ENCODE data around the gene TMEM150C. TPM values are rescaled to one million over a fixed set of nuclear protein-coding genes. Genes with fewer than 3 reads are reported as not detected.
"Not testable (repeated sequence)": the region's sequence is repeated elsewhere in the genome, so short reads cannot be mapped to it uniquely, and the experiment has no call there.

The TMEM150C gene
- total RNA-seq, 1 experiment from 2014 or later, result 1.9 TPM

- DNase-seq (ENCODE audit: low read depth), result not testable (repeated sequence)
Measured at GRCh38 chr4:82475931-82476330, 85.9 kb downstream of the TMEM150C start.

GRCh38 chr4:82473621-82474164, 88.1 kb downstream of the TMEM150C start:
- no peak for DNase-seq (ENCODE audit: low read depth)

GRCh38 chr4:82473080-82473479, 88.7 kb downstream of the TMEM150C start:
- peak; percentile 6 for DNase-seq (ENCODE audit: low read depth)

- DNase-seq (ENCODE audit: low read depth), result peak; percentile 3
Measured at GRCh38 chr4:82469791-82470345, 91.9 kb downstream of the TMEM150C start.

- DNase-seq (ENCODE audit: low read depth), result no peak
Measured at GRCh38 chr4:82467471-82467870, 94.3 kb downstream of the TMEM150C start.

- no peak for DNase-seq (ENCODE audit: low read depth)
Measured at GRCh38 chr4:82463221-82463620, 98.6 kb downstream of the TMEM150C start.

- peak; percentile 61 for DNase-seq (ENCODE audit: low read depth)
Measured at GRCh38 chr4:82462415-82462831, 99.4 kb downstream of the TMEM150C start.

- no peak for DNase-seq (ENCODE audit: low read depth)
Measured at GRCh38 chr4:82461710-82462109, 100.1 kb downstream of the TMEM150C start.

- no peak for DNase-seq (ENCODE audit: low read depth)
Measured at GRCh38 chr4:82458729-82459128, 103.1 kb downstream of the TMEM150C start.

- DNase-seq (ENCODE audit: low read depth), result no peak
Measured at GRCh38 chr4:82457266-82457665, 104.5 kb downstream of the TMEM150C start.

- DNase-seq (ENCODE audit: low read depth), result no peak
Measured at GRCh38 chr4:82452026-82452425, 109.8 kb downstream of the TMEM150C start.

GRCh38 chr4:82450966-82451755, 110.6 kb downstream of the TMEM150C start:
- DNase-seq (ENCODE audit: low read depth), result no peak

GRCh38 chr4:82447886-82448285, 113.9 kb downstream of the TMEM150C start:
- no peak for DNase-seq (ENCODE audit: low read depth)

- DNase-seq (ENCODE audit: low read depth), result no peak
Measured at GRCh38 chr4:82439088-82439487, 122.7 kb downstream of the TMEM150C start.

GRCh38 chr4:82437285-82438005, 124.3 kb downstream of the TMEM150C start:
- DNase-seq (ENCODE audit: low read depth), result no peak

GRCh38 chr4:82436780-82437179, 125.0 kb downstream of the TMEM150C start:
- DNase-seq (ENCODE audit: low read depth), result no peak

GRCh38 chr4:82436130-82436529, 125.7 kb downstream of the TMEM150C start:
- no peak for DNase-seq (ENCODE audit: low read depth)

GRCh38 chr4:82434949-82435348, 126.8 kb downstream of the TMEM150C start:
- no peak for DNase-seq (ENCODE audit: low read depth)

GRCh38 chr4:82433791-82434190, 128.0 kb downstream of the TMEM150C start:
- DNase-seq (ENCODE audit: low read depth), result no peak

Measured in Daoy (cell line).